CD14-positive monocyte (primary cell): ENCODE data around the gene PINK1. TPM values are rescaled to one million over a fixed set of nuclear protein-coding genes. Genes with fewer than 3 reads are reported as not detected.
A peak's percentile ranks its signal among the peaks of the same experiment; 100 is the strongest.

Source experiments
- DNase-seq, 3 donors: peaks; one replicate each; pipeline ENCODE4 v3.0.0-alpha.2; 2011 to 2022
- H2AFZ ChIP-seq: 2 replicates; pipeline ENCODE4 v1.6.0; 2012; ENCODE audit warnings: mild to moderate bottlenecking, low read depth, low read length, inconsistent platforms; ENCODE audit not compliant: insufficient read depth, poor library complexity, severe bottlenecking
- H3K27ac ChIP-seq, 2 donors: 1 replicate in 1 of 2; 2 replicates in 1 of 2; pipeline ENCODE4 v1.5.1; 2012 to 2013; ENCODE audit warnings: low read length in 2 of 2, control low read depth in 1 of 2, inconsistent platforms in 1 of 2, low read depth in 1 of 2, mild to moderate bottlenecking in 1 of 2
- H3K27me3 ChIP-seq, 2 donors: one replicate each; pipeline versions ENCODE4 v1.6.0 to v1.6.1; 2011 to 2013; ENCODE audit warnings: low read length in 2 of 2; ENCODE audit not compliant: control insufficient read depth in 2 of 2, insufficient read depth in 2 of 2
- H3K36me3 ChIP-seq, 2 donors: replicated peaks in 1 of 2; 1 replicate in 1 of 2; 2 replicates in 1 of 2; pipeline versions ENCODE4 v1.5.1 to v1.6.1; 2012 to 2013; ENCODE audit warnings: low read length in 2 of 2, control low read depth in 1 of 2, inconsistent platforms in 1 of 2, mild to moderate bottlenecking in 1 of 2; ENCODE audit not compliant: insufficient read depth in 2 of 2, control insufficient read depth in 1 of 2
- H3K4me1 ChIP-seq, 2 donors: 1 replicate in 1 of 2; 2 replicates in 1 of 2; pipeline versions ENCODE4 v1.5.1 to v1.6.1; 2012 to 2013; ENCODE audit warnings: low read length in 2 of 2, control low read depth in 1 of 2, inconsistent platforms in 1 of 2, mild to moderate bottlenecking in 1 of 2, moderate library complexity in 1 of 2; ENCODE audit not compliant: insufficient read depth in 2 of 2, control insufficient read depth in 1 of 2
- H3K4me2 ChIP-seq: replicated peaks from 2 replicates; pipeline ENCODE3; 2012; ENCODE audit warnings: low read length, moderate library complexity, mild to moderate bottlenecking; ENCODE audit not compliant: poor library complexity, severe bottlenecking; ENCODE audit errors: extremely low read depth
- H3K4me3 ChIP-seq, 3 experiments: fragments of 200-600 bp in 1 of 3; sonication (generic) in 1 of 3; replicated peaks in 1 of 3; 1 replicate in 2 of 3; 2 replicates in 1 of 3; pipeline ENCODE4 v1.5.1; 2011 to 2013; ENCODE audit warnings: low read length in 3 of 3, mild to moderate bottlenecking in 3 of 3, control low read depth in 2 of 3, low read depth in 2 of 3, inconsistent platforms in 1 of 3, moderate library complexity in 1 of 3
- H3K79me2 ChIP-seq: 2 replicates; pipeline ENCODE4 v1.6.0; 2012; ENCODE audit warnings: mild to moderate bottlenecking, control low read depth, inconsistent platforms, low read length, moderate library complexity; ENCODE audit not compliant: insufficient read depth
- H3K9ac ChIP-seq: 2 replicates; pipeline ENCODE4 v1.6.0; 2017; ENCODE audit warnings: low read length, mild to moderate bottlenecking; ENCODE audit not compliant: insufficient read depth, poor library complexity, severe bottlenecking
- H3K9me3 ChIP-seq, 2 donors: replicated peaks in 1 of 2; 1 replicate in 1 of 2; 2 replicates in 1 of 2; pipeline versions ENCODE4 v1.5.1 to v1.6.1; 2012 to 2013; ENCODE audit warnings: low read length in 2 of 2, control low read depth in 1 of 2; ENCODE audit not compliant: control insufficient read depth in 1 of 2, insufficient read depth in 1 of 2
- H4K20me1 ChIP-seq: 2 replicates; pipeline ENCODE4 v1.6.0; 2012; ENCODE audit warnings: mild to moderate bottlenecking, low read length, control low read depth, moderate library complexity; ENCODE audit not compliant: insufficient read depth
- H3K27ac Mint-ChIP-seq, 7 donors: one replicate each; pipeline ENCODE4 v1.8.0; 2020; ENCODE audit warnings: mild to moderate bottlenecking in 7 of 7, mixed read lengths in 7 of 7, moderate library complexity in 6 of 7, inconsistent platforms in 2 of 7
- H3K27me3 Mint-ChIP-seq, 3 donors: one replicate each; pipeline ENCODE4 v1.8.0; 2021 to 2022; ENCODE audit warnings: low read depth in 3 of 3, mild to moderate bottlenecking in 3 of 3, mixed read lengths in 3 of 3, moderate library complexity in 3 of 3, inconsistent platforms in 1 of 3
- H3K36me3 Mint-ChIP-seq, 2 donors: one replicate each; pipeline ENCODE4 v1.8.0; 2020; ENCODE audit warnings: mixed read lengths in 2 of 2, inconsistent platforms in 1 of 2, mild to moderate bottlenecking in 1 of 2
- H3K4me1 Mint-ChIP-seq: one replicate; pipeline ENCODE4 v1.8.0; 2020; ENCODE audit warnings: mild to moderate bottlenecking, mixed read lengths
- H3K4me3 Mint-ChIP-seq, 2 donors: one replicate each; pipeline ENCODE4 v1.8.0; 2020; ENCODE audit warnings: mild to moderate bottlenecking in 2 of 2, mixed read lengths in 2 of 2, moderate library complexity in 1 of 2
- H3K9me3 Mint-ChIP-seq, 7 donors: one replicate each; pipeline ENCODE4 v1.8.0; 2020 to 2022; ENCODE audit warnings: mixed read lengths in 7 of 7, mild to moderate bottlenecking in 6 of 7, moderate library complexity in 6 of 7, inconsistent platforms in 2 of 7
- WGBS: methylation state at CpG from one replicate; pipeline ENCODE4 v1.1.5; 2013; ENCODE audit warnings: missing lambda C conversion rate; ENCODE audit not compliant: insufficient coverage; 5-methylcytosine and 5-hydroxymethylcytosine counted together
- intact Hi-C, 2 donors: fragments of 100-400 bp; cut with micrococcal nuclease; formaldehyde crosslinking; loops; one replicate each; pipeline versions ENCODE4 v1.15.0 to v1.15.1; 2023
- polyA plus RNA-seq, 3 donors: library from polyadenylated mRNA; depleted of rRNA in 1 of 3; unstranded in 2 of 3; stranded (reverse) in 1 of 3; fragments of 300-500 nt in 2 of 3; fragments of >200 nt in 1 of 3; fragmentation: Illumina TruSeq in 2 of 3; gene quantifications; 1 replicate in 2 of 3; 2 replicates in 1 of 3; pipeline ENCODE4 v1.2.3, GENCODE V29; 2012 to 2021
- TF ChIP-seq, protein P1 (sequence below): fragments of 200-600 bp; IDR thresholded peaks from one replicate; pipeline ENCODE4 v1.8.0; 2022; ENCODE audit warnings: antibody characterized with exemption, mild to moderate bottlenecking

The PINK1 gene
- polyA plus RNA-seq, 3 donors = 21.6 to 32.7 (median 24.0) TPM

DNA sequence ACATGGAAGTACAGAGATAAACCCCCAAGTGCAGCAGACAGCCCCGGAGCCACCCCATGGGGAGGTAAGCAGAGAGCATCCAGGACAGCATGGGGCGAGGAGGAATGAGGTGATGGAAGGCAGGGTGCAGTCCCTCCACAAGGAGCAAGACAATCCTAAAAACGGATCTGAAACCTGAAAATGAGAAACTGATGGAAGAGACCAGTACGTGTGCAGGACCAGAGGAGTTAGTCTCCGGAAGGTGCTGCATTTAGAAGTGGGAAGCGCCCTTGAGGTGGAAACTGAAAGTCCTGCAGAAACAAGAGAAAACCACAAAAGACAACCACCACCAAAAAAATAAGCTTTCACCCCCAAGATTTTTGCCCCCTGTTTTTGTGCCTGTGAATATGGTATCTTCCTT lies 45.3 kb downstream of the PINK1 start:
- Histone ChIP-seq H3K4me3 (peak overlapping the region in 1 of 3 experiments; percentile 38), H3K4me2 (peak overlapping the region; percentile 55), H3K79me2 (peaks cover 6% of the 10 kb centered on the region), H3K27me3 (no peaks in the 10 kb centered on the region), H3K9ac (peak overlapping the region; percentile 1), H3K36me3 (no peaks in the 10 kb centered on the region), H2AFZ (peak overlapping the region; percentile 53), H3K27ac (peak overlapping the region in 1 of 2 donors; percentile 23), H4K20me1 (no peaks in the 10 kb centered on the region), H3K4me1 (peaks cover 26 to 27% of the 10 kb centered on the region in 2 donors), H3K9me3 (peaks cover 0 to 4% of the 10 kb centered on the region in 2 donors)
- Mint-ChIP-seq H3K27ac (peak overlapping the region in 3 of 7 donors; percentile 55 to 76 (median 60)), H3K27me3 (peaks cover 0 to 1% (median under 1%) of the 10 kb centered on the region in 3 donors), H3K9me3 (peaks cover 0 to 6% (median 4%) of the 10 kb centered on the region in 7 donors), H3K4me1 (peaks cover 34% of the 10 kb centered on the region), H3K36me3 (peaks cover 2 to 4% of the 10 kb centered on the region in 2 donors), H3K4me3 (peak overlapping the region; percentile 53 to 84)
- 42% methylated on average over 2 of the region's 6 CpGs for WGBS
- intact Hi-C loops = no loop called here
- TF ChIP-seq, protein P1, sequence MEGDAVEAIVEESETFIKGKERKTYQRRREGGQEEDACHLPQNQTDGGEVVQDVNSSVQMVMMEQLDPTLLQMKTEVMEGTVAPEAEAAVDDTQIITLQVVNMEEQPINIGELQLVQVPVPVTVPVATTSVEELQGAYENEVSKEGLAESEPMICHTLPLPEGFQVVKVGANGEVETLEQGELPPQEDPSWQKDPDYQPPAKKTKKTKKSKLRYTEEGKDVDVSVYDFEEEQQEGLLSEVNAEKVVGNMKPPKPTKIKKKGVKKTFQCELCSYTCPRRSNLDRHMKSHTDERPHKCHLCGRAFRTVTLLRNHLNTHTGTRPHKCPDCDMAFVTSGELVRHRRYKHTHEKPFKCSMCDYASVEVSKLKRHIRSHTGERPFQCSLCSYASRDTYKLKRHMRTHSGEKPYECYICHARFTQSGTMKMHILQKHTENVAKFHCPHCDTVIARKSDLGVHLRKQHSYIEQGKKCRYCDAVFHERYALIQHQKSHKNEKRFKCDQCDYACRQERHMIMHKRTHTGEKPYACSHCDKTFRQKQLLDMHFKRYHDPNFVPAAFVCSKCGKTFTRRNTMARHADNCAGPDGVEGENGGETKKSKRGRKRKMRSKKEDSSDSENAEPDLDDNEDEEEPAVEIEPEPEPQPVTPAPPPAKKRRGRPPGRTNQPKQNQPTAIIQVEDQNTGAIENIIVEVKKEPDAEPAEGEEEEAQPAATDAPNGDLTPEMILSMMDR = no peak
- DNase-seq = peak; percentile 18 to 39 (median 24)

DNA sequence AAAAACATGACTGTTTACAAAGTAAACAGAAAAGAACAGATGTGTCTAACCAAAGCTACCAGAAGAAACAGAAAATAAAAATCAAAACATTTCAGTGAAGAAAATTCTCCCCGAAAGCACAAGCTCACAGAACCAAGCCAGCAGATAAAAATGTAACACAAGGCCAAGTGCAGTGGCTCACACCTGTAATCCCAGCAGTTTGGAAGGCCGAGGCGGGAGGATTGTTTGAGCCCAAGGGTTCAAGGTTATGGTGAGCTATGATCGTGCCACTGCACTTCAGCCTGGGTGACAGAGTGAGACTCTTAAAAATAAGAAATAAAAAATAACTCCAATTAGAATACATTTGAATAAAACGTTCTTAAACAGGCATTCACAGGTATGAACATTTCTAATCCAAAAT lies 47.0 kb downstream of the PINK1 start:
- H3K36me3 Mint-ChIP-seq = peaks cover 2 to 7% of the 10 kb centered on the region in 2 donors
- WGBS = 100% methylated on average over 1 of the region's 5 CpGs
- peaks cover 0 to 6% (median 4%) of the 10 kb centered on the region in 7 donors for H3K9me3 Mint-ChIP-seq
- H3K79me2 ChIP-seq = peaks cover 6% of the 10 kb centered on the region
- no peak overlapping the region for H3K9ac ChIP-seq
- H2AFZ ChIP-seq = no peak overlapping the region
- H3K4me3 Mint-ChIP-seq = no peak overlapping the region
- peaks cover 48% of the 10 kb centered on the region for H3K4me1 Mint-ChIP-seq
- no peak overlapping the region for H3K4me2 ChIP-seq
- H3K4me1 ChIP-seq = peaks cover 42 to 43% of the 10 kb centered on the region in 2 donors
- intact Hi-C loops = no loop called here
- H3K4me3 ChIP-seq = no peak overlapping the region
- no peak overlapping the region for H3K27ac ChIP-seq
- no peak overlapping the region for H3K27ac Mint-ChIP-seq
- no peaks in the 10 kb centered on the region for H4K20me1 ChIP-seq
- no peak for DNase-seq
- TF ChIP-seq, protein P1 = no peak
- H3K36me3 ChIP-seq = no peaks in the 10 kb centered on the region
- H3K27me3 Mint-ChIP-seq = peaks cover 0 to 1% (median 1%) of the 10 kb centered on the region in 3 donors
- H3K27me3 ChIP-seq = no peaks in the 10 kb centered on the region
- H3K9me3 ChIP-seq = peaks cover 0 to 4% of the 10 kb centered on the region in 2 donors
